Measurements from ENCODE around the gene CETP.
A peak's percentile ranks its signal among the peaks of the same experiment; 100 is the strongest.
"Not testable (repeated sequence)": the region's sequence is repeated elsewhere in the genome, so short reads cannot be mapped to it uniquely, and the experiment has no call there.

The CETP gene

DNA sequence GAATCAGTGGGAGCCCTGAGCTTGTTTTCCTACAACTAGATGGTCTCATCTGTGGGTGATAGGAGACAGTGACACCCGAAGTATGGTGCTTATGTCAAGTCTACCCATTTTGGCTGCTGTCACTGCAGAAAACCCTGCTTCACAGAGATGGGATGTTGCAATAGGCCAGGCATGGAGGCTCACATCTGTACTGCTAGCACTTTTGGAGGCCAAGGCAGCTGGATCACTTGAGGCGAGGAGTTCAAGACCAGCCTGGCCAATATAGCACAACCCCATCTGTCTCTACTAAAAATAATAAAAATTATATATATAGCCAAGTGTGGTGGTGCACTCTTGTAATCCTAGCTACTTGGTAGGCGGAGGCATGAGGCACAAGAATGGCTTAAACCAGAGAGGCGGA lies 32.1 kb upstream of the CETP start:
- no peak for DNase-seq (ENCODE audit: insufficient read length)
- no peak for FAIRE-seq
- no peak for TF ChIP-seq TAF1 (IDR thresholded peaks at IDR 0.05; ENCODE audit: borderline replicate concordance, low read depth, low read length)
- TF ChIP-seq POLR2A (IDR thresholded peaks at IDR 0.05; ENCODE audit: low read depth, low read length): no peak
- no peak for TF ChIP-seq POLR2AphosphoS5 (IDR thresholded peaks at IDR 0.05; ENCODE audit: low read depth, low read length)

DNA sequence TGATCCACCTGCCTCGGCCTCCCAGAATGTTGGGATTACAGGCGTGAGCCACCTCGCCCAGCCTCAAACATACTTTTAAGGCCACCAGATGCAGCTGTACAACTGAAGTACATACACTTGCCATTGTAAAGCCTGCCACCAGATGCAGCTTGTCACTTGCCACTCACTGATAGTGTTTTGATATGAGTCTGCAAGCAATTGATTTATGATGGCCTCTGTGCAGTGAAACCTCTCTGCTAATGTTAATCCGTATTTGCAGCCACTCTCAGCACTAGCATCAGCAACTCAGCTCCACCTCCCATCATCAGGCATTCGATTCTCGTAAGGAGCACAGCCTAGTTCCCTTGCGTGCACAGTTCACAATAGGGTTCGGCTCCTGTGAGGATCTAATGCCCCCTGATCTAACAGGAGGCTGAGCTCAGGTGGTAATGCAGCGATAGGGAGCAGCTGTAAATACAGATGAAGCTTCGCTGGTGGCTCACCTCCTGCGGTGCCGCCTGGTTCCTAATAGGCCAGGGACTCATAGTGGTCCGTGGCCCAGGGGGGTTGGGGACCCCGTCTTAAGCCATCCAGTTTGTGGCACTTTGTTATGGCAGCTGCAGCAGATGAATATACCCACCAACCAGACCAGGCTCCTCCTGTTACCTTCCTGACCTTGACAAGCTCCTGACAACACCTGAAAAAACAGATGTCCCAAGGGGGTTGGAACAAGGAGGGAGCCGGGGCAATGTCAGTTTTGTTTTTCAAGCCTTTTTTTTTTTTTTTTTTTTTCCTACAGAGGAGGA lies 31.1 kb upstream of the CETP start:
- FAIRE-seq: peak; percentile 89
- TF ChIP-seq POLR2AphosphoS5 (IDR thresholded peaks at IDR 0.05; ENCODE audit: low read depth, low read length): no peak
- no peak for TF ChIP-seq TAF1 (IDR thresholded peaks at IDR 0.05; ENCODE audit: borderline replicate concordance, low read depth, low read length)
- DNase-seq (ENCODE audit: insufficient read length): no peak

DNA sequence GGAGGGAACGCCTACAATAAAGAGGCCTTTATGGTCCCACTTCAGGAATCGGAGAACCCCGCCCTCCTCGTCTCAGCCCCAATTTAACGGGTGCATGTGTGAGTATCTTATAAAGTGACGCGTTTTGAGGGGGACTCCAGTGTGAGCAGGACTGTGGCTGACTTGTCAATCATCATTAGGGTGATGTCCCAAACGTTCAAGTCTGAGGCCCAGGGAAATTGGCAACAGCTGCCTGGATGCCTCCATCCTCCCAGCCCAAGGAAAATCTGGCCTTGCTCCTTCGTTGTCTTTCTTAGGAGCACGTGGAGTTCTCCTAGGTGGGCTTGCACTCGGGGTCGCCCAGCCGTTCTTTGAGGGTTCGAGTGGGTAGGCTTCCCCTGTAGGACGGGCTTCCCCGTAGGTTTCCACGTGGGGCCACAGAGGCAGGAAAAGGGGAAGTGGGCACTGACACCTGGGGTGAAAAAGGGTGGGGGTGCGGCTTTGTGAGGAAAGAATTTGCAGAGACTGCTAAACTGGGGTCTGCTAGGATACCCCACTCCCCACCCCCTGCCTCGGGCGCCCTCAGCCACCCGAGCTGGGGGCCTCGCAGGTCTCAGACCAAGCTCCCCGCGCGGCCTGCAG lies 30.4 kb upstream of the CETP start:
- no peak for TF ChIP-seq POLR2A (IDR thresholded peaks at IDR 0.05; ENCODE audit: low read depth, low read length)
- no peak for TF ChIP-seq TAF1 (IDR thresholded peaks at IDR 0.05; ENCODE audit: borderline replicate concordance, low read depth, low read length)
- TF ChIP-seq POLR2AphosphoS5 (IDR thresholded peaks at IDR 0.05; ENCODE audit: low read depth, low read length): no peak
- FAIRE-seq (peak; percentile 9), DNase-seq (ENCODE audit: insufficient read length) (peak; percentile 58)

DNA sequence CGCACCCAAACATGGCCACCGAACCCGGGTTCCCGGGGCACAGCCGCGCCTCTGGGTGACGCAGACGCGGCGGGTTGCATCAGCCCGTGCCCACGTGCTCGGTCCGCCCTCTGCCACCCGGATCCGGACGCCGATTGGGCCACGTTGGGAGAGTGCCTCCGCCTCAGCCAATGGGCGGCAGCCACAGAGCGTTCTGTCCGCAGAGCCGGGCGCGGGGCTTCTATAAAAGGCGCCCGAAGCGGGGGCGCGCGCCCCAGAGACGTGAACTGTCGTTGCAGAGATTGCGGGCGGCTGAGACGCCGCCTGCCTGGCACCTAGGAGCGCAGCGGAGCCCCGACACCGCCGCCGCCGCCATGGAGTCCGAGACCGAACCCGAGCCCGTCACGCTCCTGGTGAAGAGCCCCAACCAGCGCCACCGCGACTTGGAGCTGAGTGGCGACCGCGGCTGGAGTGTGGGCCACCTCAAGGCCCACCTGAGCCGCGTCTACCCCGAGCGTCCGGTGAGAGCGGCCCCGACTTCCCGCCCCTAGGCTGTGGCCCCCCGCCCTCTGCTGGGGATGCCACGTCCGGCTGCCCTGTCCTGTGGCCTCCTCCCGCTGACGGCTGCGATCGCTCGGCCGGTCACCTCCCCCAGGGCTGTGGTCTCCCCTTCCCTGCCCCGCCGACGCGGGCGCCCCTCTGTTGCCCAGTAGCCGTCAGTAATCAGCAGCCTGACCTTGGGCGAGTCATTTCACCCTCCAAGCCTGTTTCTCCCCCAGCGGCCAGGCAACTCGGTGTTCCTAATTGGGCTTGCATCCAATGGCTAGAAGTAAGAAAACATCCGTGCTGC lies 29.6 kb upstream of the CETP start, which contains the start of gene HERPUD1:
Gene HERPUD1 (plus strand): TSS at position 251 of the 829 bp plus-strand sequence. CDS start 103 bp downstream, at position 354.
- FAIRE-seq: peak; percentile 95
- DNase-seq (ENCODE audit: insufficient read length): peak; percentile 98
- TF ChIP-seq POLR2A (IDR thresholded peaks at IDR 0.05; ENCODE audit: low read depth, low read length) (peak; percentile 99), TAF1 (IDR thresholded peaks at IDR 0.05; ENCODE audit: borderline replicate concordance, low read depth, low read length) (peak; percentile 96), POLR2AphosphoS5 (IDR thresholded peaks at IDR 0.05; ENCODE audit: low read depth, low read length) (peak; percentile 97)

DNA sequence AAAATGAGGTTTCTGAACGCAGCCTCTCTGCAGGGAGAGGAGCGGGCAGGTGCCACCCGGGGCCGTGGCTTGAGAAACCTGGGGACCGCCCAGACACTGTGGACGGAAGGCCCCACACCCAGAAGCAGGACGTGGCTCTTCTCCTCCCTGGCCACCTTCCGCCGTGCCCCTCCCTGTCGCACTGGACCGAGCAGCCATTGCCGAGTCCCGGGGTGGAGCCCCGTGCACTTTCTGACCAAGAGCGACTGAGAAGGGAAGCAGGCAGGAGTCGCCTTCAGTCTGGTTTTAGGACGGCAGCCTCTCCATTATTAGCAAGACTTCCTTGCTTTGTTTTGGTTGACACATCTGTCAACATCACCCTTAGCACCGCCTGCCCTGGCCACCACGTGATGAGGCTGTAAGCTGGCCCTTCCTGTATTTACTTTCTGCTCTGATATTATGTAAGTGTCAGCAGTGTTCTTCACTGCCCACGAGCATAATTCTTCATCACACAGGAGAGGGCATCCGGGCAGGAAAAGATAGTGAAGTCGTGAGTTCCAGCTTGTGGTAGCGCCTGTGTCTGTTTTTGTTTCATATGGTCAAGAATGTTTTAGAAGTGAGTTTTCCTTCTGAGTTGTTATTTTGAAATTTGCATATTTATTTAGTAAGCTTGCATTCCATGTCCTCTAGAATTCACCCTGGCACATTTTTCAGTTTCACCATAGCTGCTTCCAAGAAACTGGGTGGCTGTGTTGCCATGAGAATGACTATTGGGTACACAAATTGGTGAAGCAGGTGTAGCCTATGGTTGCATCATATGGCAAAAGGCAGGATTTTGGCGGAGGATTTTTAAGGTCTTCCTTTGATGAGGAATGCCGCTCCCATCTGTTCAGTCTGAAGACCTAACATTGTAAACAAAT lies 28.8 kb upstream of the CETP start:
- DNase-seq (ENCODE audit: insufficient read length): no peak
- 0 out of 2 replicates have a peak, but pooled peaks have one; percentile 31 for TF ChIP-seq POLR2AphosphoS5 (IDR thresholded peaks at IDR 0.05; ENCODE audit: low read depth, low read length)
- TF ChIP-seq TAF1 (IDR thresholded peaks at IDR 0.05; ENCODE audit: borderline replicate concordance, low read depth, low read length): peak; percentile 23; the same call in 1 of the 2 replicates
- peak; percentile 45; the same call in 1 of the 2 replicates for TF ChIP-seq POLR2A (IDR thresholded peaks at IDR 0.05; ENCODE audit: low read depth, low read length)
- no peak for FAIRE-seq

DNA sequence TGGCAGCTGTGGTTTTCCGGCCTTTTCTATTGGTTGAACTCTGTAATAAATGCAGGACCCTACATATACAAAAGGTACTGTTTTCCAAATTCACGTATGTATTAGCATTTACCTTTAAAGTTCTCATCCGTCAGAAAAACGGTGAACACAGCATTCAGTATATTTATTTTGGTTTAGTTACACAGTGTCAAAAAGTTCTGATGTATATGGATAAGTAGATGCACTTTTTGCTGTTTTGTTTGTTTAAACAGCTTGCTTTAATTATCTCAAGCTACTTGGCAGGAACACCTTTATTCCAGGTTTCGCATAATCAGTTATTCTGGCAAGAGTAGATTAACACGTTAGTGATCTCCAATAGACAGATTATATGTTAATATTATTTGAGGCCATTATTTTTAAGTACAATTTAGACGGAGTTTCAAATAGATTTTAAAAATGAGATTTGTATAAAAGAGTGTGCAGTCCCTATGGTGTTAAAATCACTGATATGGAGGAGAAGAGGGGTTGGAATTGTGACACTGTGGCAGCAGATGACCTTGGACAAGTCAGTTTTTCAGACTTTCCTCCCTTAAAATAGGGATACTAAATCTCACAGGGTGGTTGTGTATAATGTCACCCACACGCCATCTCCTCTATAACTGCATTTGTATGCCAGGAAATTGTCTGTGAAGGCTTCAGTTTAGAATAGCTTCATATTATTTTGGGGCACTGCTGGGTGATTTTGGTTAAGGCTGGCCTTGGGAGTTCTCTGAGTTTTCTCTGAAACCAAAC lies 27.7 kb upstream of the CETP start:
- TF ChIP-seq POLR2A (IDR thresholded peaks at IDR 0.05; ENCODE audit: low read depth, low read length) (no peak), POLR2AphosphoS5 (IDR thresholded peaks at IDR 0.05; ENCODE audit: low read depth, low read length) (no peak; the same call in 1 of the 2 replicates), TAF1 (IDR thresholded peaks at IDR 0.05; ENCODE audit: borderline replicate concordance, low read depth, low read length) (no peak)
- FAIRE-seq (no peak), DNase-seq (ENCODE audit: insufficient read length) (no peak)

DNA sequence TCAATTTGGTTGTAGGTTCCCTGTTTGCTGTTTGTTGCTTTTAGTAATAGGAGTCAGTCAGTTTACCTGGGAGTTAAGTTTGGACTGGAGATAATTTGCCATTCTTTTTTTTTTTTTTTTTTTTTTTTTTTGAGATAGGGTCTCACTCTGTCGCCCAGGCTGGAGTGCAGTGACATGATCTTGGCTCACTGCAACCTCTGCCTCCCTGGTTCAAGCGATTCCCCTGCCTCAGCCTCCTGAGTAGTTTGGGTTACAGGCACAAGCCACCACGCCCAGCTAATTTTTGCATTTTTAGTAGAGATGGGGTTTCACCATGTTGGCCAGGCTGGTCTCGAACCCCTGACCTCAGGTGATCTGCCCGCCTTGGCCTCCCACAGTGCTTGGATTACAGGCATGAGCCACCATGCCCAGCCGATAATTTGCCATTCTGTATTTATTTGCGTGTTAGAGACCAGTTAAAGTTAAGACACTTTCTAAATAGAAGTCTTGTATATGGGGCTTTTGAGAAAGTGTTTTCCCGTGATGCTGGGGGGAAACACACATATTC lies 27.1 kb upstream of the CETP start:
- peak; percentile 17 for FAIRE-seq
- not testable (repeated sequence) for DNase-seq (ENCODE audit: insufficient read length)

DNA sequence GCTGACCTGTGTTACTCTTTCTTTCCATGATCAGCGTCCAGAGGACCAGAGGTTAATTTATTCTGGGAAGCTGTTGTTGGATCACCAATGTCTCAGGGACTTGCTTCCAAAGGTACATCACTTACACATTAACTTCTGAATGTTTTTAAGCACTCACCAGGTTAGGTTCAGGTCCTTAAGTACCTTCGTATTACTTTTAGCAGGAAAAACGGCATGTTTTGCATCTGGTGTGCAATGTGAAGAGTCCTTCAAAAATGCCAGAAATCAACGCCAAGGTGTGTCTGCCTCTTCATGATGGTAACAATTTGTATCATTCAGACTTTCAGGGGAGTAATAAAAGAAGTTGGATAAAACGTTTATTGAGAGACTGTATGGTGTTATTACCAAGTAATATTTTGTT lies 26.5 kb upstream of the CETP start:
- DNase-seq (ENCODE audit: insufficient read length): no peak
- FAIRE-seq: peak; percentile 73
- TF ChIP-seq TAF1 (IDR thresholded peaks at IDR 0.05; ENCODE audit: borderline replicate concordance, low read depth, low read length): no peak
- TF ChIP-seq POLR2A (IDR thresholded peaks at IDR 0.05; ENCODE audit: low read depth, low read length): no peak
- TF ChIP-seq POLR2AphosphoS5 (IDR thresholded peaks at IDR 0.05; ENCODE audit: low read depth, low read length): no peak

DNA sequence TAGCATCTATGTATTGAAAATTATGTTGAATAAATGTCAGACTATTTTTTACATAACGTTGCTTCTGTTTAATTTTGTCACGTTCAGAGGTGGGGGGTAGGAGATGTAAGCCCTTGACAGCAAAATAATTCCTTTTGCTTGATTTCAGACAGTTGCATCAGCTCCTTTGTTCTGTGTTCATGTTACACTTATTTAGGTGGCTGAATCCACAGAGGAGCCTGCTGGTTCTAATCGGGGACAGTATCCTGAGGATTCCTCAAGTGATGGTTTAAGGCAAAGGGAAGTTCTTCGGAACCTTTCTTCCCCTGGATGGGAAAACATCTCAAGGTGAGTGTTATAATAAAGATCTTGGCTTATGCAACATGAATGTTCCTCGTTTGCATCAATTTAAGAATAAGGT lies 25.3 kb upstream of the CETP start:
- DNase-seq (ENCODE audit: insufficient read length): no peak
- TF ChIP-seq POLR2AphosphoS5 (IDR thresholded peaks at IDR 0.05; ENCODE audit: low read depth, low read length): no peak
- TF ChIP-seq TAF1 (IDR thresholded peaks at IDR 0.05; ENCODE audit: borderline replicate concordance, low read depth, low read length): no peak

DNA sequence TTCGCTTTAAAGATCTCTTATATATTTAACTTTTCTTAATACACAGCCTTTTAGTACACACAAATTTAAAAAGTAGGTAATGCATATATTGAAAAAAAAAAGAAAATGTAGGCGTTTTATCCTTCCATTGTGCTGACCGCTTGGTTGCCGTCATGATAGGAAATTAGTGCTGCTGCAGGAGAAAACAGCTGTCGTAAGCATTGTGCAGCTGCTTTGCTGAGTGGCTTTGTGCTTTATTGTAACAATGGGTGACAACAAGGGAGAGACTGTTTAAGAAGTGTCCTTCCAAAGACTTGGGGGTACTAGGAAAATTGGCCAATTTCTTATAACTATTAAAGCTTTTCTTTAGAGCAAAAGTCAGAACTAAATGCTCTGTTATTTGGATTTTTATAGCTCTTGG lies 24.8 kb upstream of the CETP start:
- TF ChIP-seq TAF1 (IDR thresholded peaks at IDR 0.05; ENCODE audit: borderline replicate concordance, low read depth, low read length): no peak
- no peak for TF ChIP-seq POLR2AphosphoS5 (IDR thresholded peaks at IDR 0.05; ENCODE audit: low read depth, low read length)
- TF ChIP-seq POLR2A (IDR thresholded peaks at IDR 0.05; ENCODE audit: low read depth, low read length): no peak; the same call in 1 of the 2 replicates
- FAIRE-seq: no peak

More for the DNA sequence above, 25.3 kb upstream of the CETP start:
- FAIRE-seq: no peak

More for the DNA sequence above, 24.8 kb upstream of the CETP start:
- DNase-seq (ENCODE audit: insufficient read length): no peak

Measured in GM12892 (cell line).